ENCODE measurements around the gene ARHGEF7.

ARHGEF7 gene

DNA sequence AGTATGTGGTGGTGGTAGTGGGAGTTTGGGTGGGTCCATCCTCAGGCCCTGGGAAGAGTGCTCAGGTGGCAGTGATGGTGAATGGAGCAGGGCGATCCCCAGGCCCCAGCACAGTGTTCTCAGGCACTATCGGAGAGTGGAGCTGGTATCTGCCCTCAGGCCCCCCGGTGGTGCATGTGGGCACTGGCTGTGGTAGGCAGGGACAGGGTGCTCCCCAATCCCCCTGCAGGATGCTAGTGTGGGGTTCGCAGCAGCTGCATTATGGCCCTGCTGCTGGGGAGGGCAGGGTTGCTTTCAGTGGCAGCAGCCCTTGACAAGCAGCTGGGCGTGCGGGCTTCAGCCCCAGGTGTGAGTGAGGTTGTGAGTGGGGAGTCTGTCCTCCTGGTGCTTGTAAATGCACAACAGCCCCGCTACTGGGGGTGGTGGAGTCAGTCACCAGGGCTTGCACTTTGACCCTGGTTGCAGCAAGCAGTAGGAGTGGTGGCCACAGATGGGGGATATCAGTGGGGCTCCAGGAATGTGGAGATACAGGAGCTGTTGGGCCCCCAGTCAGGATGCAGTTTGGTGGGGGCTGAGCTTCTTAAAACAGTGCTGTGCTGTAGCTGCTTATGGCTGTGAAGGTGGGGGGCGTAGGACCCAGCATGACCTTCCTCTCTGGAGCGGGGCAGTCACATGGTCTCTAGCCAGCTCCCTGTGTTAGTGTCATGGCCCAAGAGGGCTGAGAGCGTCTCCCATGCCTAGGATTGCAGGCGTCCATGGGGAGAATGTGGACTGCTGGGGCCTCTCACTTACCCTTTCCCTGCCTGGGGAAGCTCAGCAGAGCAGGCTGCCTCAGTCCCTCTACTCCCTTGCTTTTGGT lies 38.7 kb upstream of the ARHGEF7 start:
- Histone ChIP-seq H3F3A (ENCODE audit: low read depth) (no peaks in the 10 kb centered on the region), H3K9me2 (replicated peaks; ENCODE audit: low read depth, low read length) (no peaks in the 10 kb centered on the region), H4K20me1 (ENCODE audit: insufficient read depth, low read length, poor library complexity, severe bottlenecking) (no peaks in the 10 kb centered on the region), H3K4me2 (ENCODE audit: low read depth, low read length, poor library complexity, severe bottlenecking) (no peak overlapping the region), H3K9ac (ENCODE audit: low read depth, low read length, poor library complexity, severe bottlenecking) (no peak overlapping the region), H2AFZ (ENCODE audit: low read length) (no peak overlapping the region), H3K4me1 (ENCODE audit: insufficient read depth, low read length, poor library complexity, severe bottlenecking) (no peaks in the 10 kb centered on the region), H3K9me3 (ENCODE audit: insufficient read depth, low read depth, low read length) (peaks cover 25% of the 10 kb centered on the region; the same call in 1 of the 2 replicates), H3K36me3 (ENCODE audit: insufficient read depth, low read length) (no peaks in the 10 kb centered on the region), H3K4me3 (ENCODE audit: low read length, poor library complexity, severe bottlenecking) (no peak overlapping the region), H3K79me2 (ENCODE audit: insufficient read depth, low read length) (no peaks in the 10 kb centered on the region), H3K27me3 (ENCODE audit: insufficient read depth, low read length, poor library complexity, severe bottlenecking) (no peaks in the 10 kb centered on the region)
- TF ChIP-seq, protein P1, sequence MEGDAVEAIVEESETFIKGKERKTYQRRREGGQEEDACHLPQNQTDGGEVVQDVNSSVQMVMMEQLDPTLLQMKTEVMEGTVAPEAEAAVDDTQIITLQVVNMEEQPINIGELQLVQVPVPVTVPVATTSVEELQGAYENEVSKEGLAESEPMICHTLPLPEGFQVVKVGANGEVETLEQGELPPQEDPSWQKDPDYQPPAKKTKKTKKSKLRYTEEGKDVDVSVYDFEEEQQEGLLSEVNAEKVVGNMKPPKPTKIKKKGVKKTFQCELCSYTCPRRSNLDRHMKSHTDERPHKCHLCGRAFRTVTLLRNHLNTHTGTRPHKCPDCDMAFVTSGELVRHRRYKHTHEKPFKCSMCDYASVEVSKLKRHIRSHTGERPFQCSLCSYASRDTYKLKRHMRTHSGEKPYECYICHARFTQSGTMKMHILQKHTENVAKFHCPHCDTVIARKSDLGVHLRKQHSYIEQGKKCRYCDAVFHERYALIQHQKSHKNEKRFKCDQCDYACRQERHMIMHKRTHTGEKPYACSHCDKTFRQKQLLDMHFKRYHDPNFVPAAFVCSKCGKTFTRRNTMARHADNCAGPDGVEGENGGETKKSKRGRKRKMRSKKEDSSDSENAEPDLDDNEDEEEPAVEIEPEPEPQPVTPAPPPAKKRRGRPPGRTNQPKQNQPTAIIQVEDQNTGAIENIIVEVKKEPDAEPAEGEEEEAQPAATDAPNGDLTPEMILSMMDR (conservative IDR thresholded peaks at IDR 0.05; ENCODE audit: low read length) = no peak; the same call in 1 of the 2 replicates
- TF ChIP-seq EZH2phosphoT487 (IDR thresholded peaks at IDR 0.05; ENCODE audit: borderline replicate concordance) = no peak

DNA sequence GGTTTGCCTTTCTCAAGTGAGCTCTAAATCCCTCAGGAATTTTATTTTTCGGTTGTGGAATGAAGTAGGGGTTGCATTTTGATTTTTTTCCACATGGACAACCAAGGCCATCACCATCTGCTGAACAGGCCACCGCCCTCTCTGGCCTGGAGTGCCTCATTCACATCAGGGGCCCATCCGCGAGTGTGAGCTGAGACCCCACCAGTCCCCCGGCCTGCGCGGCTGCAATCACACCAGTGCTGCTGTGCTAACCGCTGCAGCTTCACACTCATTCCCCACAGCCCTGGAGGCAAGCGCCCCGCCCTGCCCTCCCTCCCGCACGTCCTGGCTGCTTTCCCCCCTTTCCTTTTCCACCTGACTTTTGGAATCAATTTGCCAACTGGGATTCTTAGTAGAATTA lies 35.7 kb upstream of the ARHGEF7 start:
- Histone ChIP-seq H3K9ac (ENCODE audit: low read depth, low read length, poor library complexity, severe bottlenecking) (no peak overlapping the region), H3F3A (ENCODE audit: low read depth) (no peaks in the 10 kb centered on the region), H3K27me3 (ENCODE audit: insufficient read depth, low read length, poor library complexity, severe bottlenecking) (no peaks in the 10 kb centered on the region), H3K79me2 (ENCODE audit: insufficient read depth, low read length) (no peaks in the 10 kb centered on the region), H4K20me1 (ENCODE audit: insufficient read depth, low read length, poor library complexity, severe bottlenecking) (no peaks in the 10 kb centered on the region), H3K4me2 (ENCODE audit: low read depth, low read length, poor library complexity, severe bottlenecking) (no peak overlapping the region), H3K9me3 (ENCODE audit: insufficient read depth, low read depth, low read length) (peaks cover 9% of the 10 kb centered on the region; the same call in 1 of the 2 replicates), H3K4me1 (ENCODE audit: insufficient read depth, low read length, poor library complexity, severe bottlenecking) (no peaks in the 10 kb centered on the region), H3K4me3 (ENCODE audit: low read length, poor library complexity, severe bottlenecking) (no peak overlapping the region), H3K9me2 (replicated peaks; ENCODE audit: low read depth, low read length) (no peaks in the 10 kb centered on the region), H3K36me3 (ENCODE audit: insufficient read depth, low read length) (no peaks in the 10 kb centered on the region), H2AFZ (ENCODE audit: low read length) (no peak overlapping the region)
- no peak for TF ChIP-seq EZH2phosphoT487 (IDR thresholded peaks at IDR 0.05; ENCODE audit: borderline replicate concordance)
- TF ChIP-seq, protein P1 (conservative IDR thresholded peaks at IDR 0.05; ENCODE audit: low read length) = no peak

DNA sequence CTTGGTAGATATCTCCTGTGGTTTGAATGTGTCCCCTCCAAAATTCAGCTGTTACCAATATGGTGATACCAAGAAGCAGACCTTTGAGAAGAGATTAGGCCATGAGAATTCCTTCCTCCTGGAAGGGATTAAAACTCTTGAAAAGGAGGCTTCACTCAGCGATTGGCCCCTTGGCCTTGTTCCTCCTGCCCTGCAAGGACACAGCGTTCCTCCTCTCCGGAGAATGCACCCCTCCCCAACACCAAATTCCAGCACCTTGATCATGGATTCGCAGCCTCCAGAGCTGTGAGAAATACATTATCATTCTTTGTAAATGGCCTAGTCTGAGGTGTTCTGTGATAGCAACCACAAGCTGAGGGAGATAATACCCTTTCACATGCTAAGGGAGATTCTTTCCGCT lies 34.5 kb upstream of the ARHGEF7 start:
- TF ChIP-seq EZH2phosphoT487 (IDR thresholded peaks at IDR 0.05; ENCODE audit: borderline replicate concordance) = no peak
- TF ChIP-seq, protein P1 (conservative IDR thresholded peaks at IDR 0.05; ENCODE audit: low read length) = no peak
- Histone ChIP-seq H2AFZ (ENCODE audit: low read length) (no peak overlapping the region), H3F3A (ENCODE audit: low read depth) (no peaks in the 10 kb centered on the region), H3K9me2 (replicated peaks; ENCODE audit: low read depth, low read length) (no peaks in the 10 kb centered on the region), H3K9me3 (ENCODE audit: insufficient read depth, low read depth, low read length) (peaks cover 2% of the 10 kb centered on the region; the same call in 1 of the 2 replicates), H3K4me3 (ENCODE audit: low read length, poor library complexity, severe bottlenecking) (no peak overlapping the region), H3K4me2 (ENCODE audit: low read depth, low read length, poor library complexity, severe bottlenecking) (no peak overlapping the region), H4K20me1 (ENCODE audit: insufficient read depth, low read length, poor library complexity, severe bottlenecking) (no peaks in the 10 kb centered on the region), H3K27me3 (ENCODE audit: insufficient read depth, low read length, poor library complexity, severe bottlenecking) (no peaks in the 10 kb centered on the region), H3K36me3 (ENCODE audit: insufficient read depth, low read length) (no peaks in the 10 kb centered on the region), H3K79me2 (ENCODE audit: insufficient read depth, low read length) (no peaks in the 10 kb centered on the region), H3K4me1 (ENCODE audit: insufficient read depth, low read length, poor library complexity, severe bottlenecking) (no peaks in the 10 kb centered on the region), H3K9ac (ENCODE audit: low read depth, low read length, poor library complexity, severe bottlenecking) (no peak overlapping the region)
